Raji (cell line): ENCODE measurements around the gene CPM.

Source experiments
- POLR2A ChIP-seq: IDR thresholded peaks from 2 replicates; pipeline ENCODE4 v1.6.1; 2011; ENCODE audit warnings: low read depth, low read length, control low read depth; ENCODE audit not compliant: insufficient read depth

CPM gene

DNA sequence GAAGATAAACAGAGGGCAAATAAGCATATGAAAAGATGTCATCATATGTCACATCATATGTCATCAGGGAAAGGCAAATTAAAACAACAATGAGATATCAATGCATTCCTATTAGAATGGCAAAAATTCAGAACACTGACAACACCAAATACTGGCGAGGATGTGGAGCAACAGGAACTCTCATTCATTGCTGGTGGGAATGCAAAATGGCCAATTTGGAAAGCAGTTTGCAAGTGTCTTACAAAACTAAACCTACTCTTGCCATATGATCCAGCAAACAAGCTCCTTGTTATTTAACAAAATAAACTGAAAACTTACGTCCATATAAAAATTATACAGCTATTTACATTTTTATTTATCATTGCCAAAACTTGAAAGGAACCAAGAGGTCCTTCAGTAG, 32.7 kb downstream of the CPM start:
- no peak for TF ChIP-seq POLR2A

DNA sequence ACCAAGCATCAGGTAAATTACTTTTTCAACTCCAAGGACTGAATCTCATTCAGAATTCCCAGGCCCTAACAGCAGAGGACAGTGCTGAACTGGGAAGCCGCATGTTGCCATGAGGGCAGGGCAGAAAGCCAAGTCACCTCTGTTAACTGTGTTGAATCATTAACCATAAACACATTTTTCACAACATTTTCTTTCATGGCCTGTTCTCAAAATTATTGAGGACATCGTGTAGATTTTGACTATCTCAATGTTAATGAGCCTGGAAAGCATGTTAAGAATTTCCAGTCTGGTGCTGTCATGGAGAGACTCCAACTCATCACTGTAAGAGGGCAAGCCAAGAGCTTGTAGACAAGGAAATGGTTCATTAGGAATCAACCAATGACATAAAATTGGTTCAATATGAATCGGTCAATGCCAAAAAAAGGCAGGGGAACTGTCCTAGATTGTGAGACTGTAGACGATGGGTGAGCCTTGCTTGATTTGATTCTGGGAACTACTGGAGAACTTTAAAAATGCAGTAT, 33.7 kb downstream of the CPM start:
- TF ChIP-seq POLR2A = no peak

DNA sequence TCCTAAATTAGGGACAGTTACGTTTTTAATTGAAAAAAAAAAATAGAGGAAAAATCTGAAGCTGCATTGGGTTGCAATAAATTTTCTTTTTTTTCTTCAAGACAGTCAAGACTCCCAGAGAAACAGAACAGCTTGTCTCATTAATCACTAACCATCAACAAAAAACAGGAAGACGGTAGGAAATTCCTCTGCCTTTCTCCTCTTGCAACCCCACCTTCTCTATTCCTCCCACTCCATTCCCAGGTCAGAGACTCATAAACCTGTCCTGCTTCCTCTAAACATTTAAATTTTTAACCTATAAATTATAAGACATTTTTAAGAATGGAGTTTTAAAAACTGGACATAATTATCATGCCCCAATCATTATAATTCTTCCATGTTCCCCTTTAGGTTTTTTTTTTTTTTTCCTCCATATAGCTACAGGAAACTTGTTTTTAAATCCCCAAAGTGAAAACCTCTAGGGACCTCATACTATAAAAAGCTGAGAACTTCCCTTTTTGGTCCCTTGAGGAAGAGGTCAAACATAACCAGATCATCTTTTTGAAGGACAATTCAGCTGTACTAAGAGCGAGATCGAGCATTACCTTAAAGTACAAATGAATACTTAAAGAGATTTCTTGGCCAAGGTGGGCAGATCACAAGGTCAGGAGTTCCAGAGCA, 36.0 kb downstream of the CPM start:
- TF ChIP-seq POLR2A = no peak

DNA sequence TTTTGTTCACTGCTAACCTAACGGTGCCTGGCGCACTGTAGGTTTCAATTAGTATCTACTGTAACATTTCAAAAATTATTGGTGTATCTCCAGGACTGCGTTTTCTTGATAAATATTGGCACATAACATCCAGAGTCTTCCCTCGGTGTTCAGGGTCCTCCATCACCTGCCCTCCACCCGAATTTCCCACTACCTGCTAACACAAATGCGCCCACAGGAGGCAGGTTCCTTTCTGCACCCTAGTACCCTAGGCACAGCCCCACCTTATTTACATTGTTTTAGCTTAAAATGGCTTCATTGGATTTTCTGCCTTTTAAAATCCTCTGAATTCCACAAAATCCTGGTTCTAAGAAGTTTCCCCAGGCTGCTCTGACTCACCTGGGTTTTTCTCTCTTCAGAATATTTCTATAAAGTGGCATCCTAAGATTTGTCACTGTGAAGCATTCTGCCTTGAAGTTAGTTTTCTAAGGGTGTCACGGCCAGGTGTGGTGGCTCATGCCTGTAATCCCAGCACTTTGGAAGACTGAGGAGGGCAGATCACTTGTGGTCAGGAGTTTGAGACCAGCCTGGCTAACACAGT, 38.6 kb downstream of the CPM start:
- no peak for TF ChIP-seq POLR2A

DNA sequence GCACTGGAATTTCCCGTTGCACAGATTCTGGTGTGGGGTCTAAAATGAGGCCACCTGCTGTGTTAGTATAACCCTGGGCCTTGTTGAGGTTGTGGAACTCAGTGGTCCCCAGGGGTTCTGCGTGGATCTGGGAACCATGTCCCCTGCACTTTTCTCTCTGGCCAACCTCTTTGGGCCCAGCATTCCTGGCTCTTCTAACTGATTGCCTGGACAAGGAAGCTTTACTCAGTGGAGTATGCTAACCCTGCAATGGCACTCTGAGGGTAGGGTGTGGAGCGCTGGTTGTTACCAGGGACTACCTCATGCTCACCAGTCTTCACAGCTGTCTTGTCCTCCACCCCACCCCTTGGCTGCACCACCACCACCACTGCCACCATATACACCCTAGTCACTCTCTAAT, 39.2 kb downstream of the CPM start:
- no peak for TF ChIP-seq POLR2A

DNA sequence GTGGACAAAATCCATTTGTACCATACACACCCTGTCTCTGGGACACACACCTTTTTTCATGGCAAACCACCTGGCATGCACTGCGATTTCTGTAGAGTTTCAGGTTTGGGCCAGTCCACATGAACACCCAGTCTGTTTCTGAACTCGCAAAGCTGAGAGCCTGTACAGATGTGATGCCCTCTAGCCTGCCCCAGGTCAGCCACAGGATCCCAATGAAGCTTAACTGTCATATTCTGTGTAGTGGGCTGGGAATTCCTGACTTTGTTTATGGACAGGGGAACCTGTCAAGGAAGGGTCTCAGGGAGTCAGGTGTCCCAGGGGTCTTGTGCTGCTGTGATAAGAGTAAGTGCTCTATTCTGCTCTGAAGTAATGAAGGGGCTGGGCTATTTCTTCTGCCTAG, 39.8 kb downstream of the CPM start:
- no peak for TF ChIP-seq POLR2A

DNA sequence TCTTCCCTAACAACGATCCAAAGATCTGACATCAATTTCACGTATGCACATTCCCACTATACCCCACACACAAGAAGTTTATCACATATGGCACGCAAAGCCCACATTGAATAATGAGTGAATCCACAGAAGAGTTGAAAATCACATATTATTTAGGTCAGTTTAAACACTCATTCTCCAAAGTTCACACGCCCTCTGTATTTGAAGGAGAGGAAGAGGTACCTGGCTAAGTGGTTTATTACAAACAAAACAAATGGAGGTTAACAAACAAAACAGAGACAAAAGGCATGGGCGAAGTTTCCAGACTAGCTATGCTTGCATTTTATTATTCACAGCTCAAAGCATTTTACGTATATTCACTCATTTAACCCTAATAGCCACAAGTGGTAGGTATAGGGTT, 41.8 kb downstream of the CPM start:
- no peak for TF ChIP-seq POLR2A

DNA sequence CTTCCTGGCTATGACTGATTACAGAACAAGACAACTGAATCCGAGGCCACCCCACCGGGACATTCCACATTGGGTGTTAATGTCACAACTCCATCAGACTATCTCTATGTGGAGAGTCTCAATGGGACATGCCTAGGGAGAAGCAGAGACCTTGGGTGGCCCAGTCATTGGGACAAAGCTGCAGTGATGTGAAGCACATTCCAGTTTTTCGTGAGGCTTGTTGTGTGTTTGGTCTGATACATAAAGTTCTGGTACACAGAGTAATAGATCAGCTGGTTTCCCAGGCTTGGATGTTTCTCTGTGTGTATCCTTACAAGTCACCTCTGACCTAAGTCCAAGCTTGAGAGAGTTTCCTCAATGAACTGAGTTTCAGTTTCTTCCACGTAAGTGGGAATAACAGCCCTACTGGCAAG, 42.3 kb downstream of the CPM start:
- TF ChIP-seq POLR2A = no peak

DNA sequence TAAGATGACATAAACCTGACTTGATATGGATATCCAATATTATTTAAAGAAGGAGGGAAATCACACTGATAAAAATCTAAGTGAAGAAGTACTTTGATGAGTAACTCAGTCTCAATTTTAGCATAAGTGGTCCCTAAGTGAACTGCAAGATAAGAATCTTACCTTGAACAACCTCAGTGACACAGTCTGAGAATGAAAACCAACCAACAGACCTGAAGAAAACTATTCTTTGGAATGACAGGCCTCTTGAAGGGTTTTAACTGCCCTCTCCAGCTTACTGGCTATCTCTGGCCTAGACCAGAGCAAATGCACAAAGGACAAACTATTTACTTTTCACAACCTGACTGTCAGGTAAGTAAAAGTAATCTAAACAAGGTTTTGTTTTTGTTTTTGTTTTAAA, 44.7 kb downstream of the CPM start:
- TF ChIP-seq POLR2A = no peak

DNA sequence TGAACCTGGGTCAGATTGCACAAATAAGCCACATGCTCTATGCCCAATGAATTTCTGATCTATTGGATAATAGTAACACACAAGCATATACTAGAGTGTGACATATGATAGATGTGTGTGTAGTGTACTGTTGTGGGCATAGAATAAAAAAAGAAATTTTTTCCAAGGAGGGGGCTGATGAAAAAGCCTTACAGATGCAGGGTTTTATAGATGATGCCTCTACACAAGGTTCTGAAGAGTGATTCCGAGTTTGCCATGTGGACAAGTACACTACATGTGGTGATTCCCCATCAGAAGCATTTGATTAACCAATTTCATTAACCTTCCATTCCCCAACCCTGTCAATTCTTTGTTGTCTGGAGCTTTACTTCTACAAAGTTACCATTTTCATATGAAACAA, 45.3 kb downstream of the CPM start:
- no peak for TF ChIP-seq POLR2A

DNA sequence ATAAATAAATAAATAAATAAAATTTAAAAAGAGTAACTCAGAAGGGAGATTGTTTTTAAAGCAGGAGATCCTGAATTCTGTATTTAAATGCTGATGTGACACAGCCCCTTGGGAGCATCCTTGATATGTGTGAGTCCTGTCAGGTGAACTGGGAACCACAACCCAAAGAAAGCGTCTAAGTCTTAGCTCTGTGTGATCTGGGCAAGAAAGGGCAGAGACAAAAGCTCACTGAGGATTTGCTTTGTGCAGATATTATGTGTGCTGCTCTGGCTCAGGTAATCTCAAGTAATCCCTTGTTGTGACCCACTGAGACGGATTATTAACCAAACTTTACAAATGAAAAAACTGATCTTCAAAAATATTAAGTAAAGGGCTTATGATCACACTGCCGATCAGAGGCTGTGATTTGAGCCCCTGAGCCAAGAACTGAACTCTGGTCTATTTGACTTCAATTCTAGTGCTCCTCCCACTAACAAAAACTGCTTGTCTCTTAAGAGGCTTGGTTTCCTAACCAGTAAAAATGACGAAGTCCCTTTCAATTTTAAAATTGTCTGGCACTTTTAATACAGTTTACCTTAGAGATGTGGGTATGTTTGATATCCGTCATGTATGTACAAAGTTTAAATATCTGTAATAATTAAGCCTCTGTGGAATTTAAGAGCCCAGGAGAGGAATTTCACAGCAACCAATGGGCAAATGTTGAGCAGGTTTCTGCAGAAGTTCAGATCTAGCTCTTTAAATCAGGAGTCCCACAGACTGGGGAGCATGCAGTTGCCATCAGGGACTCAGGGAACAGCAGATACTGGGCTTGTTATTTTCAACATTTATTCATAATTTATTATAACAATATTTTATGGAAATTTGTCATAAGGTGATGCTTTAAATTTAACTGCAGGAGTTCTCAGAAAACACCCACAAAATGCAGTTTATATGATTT, 46.1 kb downstream of the CPM start:
- TF ChIP-seq POLR2A = no peak

DNA sequence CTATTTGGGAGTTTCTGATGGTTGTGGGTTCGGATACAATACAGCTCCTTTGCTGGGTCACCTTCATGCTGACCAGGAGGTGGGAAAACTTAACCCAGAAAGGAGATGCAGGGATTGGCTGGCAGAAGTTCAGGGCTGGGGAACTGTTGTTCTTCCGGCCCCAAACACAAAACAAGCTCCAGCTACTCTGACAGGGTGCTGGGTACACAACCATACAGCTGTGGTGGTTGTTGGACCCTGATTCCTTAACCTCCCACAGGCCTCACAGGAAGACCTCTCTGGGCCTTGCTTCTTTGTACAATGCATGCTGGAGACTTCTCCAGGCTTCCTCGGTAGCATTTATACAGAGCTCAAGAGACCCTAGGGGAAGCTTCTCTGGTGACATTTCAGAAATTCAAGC, 47.6 kb downstream of the CPM start:
- TF ChIP-seq POLR2A = no peak

DNA sequence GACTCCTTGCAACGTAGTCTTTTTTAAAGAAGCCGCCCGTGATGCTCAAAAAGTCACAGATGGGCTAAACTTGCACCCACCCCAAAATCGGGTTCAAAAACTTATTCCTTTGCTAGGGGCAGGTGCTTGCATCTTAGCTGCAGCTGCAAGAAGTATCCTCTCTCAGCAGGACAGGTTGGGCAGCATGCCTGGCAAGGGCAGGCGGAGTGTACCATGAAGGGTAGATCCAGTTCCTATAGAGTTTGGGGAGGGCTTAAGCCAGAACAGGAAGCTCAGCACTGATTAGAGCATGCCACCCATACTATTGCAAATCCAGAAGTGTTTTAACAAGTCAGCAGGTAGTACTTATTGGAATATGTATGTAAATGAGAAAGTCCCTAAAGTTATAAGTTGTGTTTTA, 48.7 kb downstream of the CPM start:
- TF ChIP-seq POLR2A = no peak

DNA sequence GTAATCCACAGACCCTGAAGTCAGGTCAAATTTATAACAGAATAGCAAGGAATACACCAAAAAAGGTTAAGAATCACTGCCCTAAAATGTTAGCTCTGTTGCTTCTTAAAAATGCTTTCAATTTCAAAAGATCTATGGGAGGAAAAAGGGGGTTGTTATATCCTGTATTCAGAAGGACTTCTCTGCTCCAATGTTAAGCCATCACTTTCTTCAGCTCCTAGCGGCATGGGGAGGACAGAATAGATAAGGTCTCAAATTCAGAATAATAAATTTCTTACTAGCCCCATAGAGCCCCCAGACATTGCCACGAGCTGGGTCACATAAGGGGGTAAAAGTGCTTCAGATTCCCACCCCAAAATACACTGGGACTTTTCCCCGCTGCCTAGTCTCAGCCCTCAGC, 49.8 kb downstream of the CPM start:
- TF ChIP-seq POLR2A = no peak

DNA sequence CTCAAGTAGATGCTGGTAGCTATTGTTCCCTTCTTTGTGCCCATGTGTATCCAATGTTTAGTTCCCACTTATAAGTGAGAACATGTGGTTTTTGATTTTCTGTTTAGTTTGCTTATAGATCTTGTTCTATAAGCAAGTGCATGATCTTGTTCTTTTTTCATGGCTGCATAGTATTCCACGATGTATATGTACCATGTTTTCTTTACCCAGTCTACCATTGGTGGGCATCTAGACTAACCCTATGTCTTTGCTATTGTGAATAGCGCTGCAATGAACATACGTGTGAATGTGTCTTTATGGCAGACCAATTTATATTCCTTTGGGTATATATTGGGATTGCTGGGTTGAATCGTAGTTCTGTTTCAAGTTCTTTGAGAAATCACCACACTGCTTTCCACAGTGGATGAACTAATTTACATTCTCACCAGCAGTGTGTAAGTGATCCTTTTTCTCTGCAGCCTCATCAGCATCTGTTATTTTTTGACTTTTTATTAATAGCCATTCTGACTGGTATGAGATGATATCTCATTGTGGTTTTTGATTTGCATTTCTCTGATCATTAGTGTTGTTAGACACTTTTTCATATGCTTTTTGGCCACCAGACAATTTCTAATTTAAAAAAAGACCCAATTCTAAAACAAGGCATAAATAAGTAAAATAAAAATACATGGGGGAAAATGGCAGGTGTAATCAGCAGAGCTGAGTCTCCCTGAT, 50.6 kb downstream of the CPM start:
- TF ChIP-seq POLR2A = no peak
